NCI-H187 (cell line): ENCODE results near the gene SDC3.
"Not testable (repeated sequence)": the region's sequence is repeated elsewhere in the genome, so short reads cannot be mapped to it uniquely, and the experiment has no call there.

ENCODE experiments used
- DNase-seq, 2 experiments: peaks; one replicate each; lab custom pipeline; 2025; lab: John Stamatoyannopoulos, UW

Gene SDC3, protein sequence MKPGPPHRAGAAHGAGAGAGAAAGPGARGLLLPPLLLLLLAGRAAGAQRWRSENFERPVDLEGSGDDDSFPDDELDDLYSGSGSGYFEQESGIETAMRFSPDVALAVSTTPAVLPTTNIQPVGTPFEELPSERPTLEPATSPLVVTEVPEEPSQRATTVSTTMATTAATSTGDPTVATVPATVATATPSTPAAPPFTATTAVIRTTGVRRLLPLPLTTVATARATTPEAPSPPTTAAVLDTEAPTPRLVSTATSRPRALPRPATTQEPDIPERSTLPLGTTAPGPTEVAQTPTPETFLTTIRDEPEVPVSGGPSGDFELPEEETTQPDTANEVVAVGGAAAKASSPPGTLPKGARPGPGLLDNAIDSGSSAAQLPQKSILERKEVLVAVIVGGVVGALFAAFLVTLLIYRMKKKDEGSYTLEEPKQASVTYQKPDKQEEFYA

DNA sequence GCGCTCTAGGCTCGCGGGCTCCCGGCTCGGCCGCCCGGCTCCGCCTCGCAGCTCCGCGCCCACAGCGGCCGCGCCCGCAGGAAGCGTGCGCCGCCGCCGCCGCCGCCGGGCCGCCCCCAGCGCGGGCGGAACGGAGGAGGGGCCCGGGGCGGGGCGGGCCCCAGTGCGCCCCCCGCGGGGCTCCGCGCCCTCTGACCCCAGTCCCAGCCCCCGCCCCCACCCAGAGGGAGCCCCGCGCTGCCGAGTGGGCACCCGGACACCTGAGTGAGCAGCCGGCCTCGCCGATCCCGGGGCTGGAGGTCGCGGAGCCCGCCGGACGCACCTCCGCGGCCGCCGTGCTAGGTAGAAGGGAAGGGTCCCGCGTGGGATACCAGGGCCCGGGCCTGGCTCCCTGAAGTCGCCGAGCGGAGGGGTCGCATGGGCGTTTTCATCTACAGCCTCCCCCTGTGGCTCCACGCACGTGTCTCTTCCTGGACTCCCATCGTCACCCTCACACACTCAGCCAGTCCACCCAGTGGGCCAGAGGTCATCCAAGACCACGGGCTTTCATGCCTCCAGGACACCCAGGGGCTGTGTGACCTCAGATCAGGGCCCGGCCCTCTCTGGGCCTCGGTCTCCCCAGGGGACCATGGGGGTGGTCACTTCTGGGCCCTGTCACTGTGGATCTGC is at the start of gene SDC3:
TSS of gene SDC3 (minus strand) at position 63 of the 669 bp plus-strand sequence. CDS start 172 bp downstream, outside the sequence.
- DNase-seq: peak in 1 of 2 experiments; percentile 18

DNA sequence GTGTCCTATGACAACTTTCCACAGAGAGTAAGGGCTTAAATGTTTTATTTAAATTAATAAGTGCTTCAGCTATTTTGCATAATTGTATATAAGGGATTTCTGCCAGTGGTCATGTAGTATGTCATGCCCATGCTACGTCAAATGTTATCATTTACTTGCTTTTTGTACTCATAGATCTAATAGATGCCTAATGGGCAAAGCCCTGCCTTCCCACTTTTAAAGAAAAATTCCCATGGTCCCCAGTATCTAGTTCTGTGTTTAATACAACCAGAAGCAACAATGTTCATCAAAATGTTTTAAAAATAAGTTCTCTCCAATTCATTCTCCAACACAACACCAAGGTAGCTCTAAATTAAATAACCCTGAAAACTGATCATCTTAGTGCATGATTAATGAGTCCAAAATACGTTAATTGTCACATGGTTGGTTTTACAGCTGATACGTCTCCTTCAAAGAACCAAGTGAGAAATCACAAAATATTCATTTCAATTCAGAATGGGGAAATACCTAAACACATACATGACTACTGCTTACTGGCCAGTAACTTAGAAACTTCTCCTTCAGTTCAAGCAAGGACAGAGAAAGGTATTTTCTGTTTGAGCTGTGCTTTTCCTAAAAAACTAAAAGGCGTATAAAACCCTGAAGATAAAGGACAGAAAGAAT is 49.1 kb upstream of the SDC3 start:
- no peak for DNase-seq

DNA sequence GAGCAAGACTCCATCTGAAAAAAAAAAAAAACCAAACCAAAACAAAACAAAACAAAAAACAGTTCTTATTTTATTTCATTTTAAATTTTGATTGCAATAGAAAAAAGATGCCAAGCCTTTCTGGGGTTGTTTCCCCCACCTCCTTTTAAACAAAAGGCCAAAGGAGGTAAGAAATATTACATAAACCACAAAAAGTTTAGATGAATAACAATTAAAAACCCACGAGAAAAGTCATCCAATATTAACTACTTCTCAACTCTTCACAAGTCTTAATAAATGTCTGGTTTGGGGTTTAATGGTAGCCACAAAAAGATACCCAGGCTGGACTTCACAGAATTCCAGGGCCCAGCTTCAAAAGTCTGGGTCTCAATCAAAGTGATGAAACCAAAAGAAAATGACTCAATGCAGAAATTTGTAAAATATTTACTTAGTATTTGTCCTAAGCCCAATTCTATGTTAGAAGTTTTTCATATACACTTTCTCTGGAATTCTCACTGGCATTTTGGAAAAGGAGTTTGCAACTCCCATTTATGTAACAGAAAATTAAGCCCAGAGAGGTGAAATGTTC is 47.0 kb upstream of the SDC3 start:
- DNase-seq: no peak

DNA sequence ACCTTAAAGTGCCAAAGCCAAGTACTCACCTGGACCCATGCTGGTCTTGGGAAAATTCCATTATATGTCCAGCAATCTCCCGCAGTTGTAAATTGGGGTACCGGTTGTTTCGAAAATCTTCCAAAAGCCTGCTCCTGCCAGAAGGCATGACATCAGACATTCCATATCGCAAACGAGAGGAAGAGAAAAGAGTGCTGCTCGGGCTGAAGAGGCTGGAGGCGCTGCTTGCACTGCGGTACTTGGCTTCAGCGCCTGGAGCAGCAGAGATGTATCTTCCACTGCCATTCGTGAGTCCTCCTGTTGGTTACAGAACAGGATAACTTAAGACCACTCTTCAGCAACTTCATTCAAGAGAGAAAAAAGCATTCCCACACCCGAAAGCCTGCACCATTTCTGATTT is 45.1 kb upstream of the SDC3 start:
- DNase-seq: no peak

DNA sequence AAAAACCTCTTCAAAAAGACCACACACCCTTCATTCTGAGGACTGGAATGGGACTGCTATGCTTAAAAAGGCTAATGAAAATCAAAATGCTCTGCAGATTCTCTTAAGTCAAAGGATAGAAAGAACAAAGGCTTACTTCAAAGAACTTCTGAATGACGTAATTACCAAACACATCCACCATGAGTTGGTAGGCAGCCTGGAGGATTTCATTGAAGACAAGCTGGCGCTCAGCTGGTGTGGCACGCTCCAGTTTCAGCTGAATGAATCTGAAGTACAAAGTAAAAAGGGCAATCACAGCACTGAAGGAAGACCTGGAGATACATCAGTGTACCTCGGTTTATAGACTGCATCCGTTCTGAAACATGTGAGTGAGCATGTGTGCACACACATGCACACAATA is 43.5 kb upstream of the SDC3 start:
- DNase-seq: no peak

DNA sequence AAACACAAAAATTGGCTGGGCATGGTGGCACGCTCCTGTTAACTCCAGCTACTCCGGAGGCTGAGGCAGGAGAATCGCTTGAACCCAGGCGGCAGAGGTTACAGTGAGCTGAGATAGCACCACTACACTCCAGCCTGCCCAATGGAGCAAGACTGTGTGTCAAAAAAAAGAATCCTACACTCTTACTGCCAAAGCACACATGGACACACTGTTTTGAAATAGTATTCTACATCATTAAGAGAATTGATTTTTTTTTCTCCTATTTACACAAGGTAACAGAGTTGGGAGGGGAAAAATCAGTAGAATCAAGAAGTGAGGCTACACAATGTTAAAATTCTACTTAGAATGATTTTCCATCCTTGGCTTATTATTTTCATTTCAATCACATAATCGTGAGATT is 42.1 kb upstream of the SDC3 start:
- no peak for DNase-seq

DNA sequence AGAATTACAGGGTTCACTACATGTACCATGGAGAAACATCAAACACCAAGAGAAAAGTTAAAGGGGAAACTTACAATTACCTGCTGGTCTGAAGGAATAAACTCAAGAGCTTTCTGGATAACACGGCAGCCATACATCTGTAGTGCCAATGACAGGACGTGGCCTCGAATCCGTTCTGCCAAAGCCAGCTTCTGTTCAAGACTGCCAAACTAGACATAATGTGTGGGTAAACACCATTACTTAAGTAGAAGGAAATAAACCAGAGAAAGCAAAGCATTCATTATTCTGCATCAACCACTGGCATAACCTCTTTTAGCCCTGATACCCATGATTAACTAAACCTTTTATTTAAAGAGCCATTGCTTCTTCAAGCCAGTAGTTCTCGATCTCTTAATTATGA is 41.5 kb upstream of the SDC3 start:
- DNase-seq: no peak

DNA sequence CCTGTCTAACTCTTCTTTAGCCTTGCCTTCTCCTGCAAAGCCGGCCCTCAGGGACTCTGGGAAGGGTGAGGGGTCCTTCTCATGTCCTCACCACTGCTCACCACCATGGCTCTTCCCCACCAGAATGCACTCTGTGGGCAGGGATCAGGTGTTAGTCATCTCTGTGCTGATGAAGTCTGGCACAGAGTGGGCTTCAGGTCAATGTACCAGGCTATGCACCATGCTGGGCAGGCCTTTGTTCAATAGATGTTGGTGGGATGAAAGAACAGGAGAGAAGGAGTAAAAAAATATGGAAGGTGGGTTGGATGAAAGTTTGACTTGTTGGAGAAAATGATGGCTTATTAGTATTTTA is 40.9 kb upstream of the SDC3 start:
- not testable (repeated sequence) for DNase-seq

DNA sequence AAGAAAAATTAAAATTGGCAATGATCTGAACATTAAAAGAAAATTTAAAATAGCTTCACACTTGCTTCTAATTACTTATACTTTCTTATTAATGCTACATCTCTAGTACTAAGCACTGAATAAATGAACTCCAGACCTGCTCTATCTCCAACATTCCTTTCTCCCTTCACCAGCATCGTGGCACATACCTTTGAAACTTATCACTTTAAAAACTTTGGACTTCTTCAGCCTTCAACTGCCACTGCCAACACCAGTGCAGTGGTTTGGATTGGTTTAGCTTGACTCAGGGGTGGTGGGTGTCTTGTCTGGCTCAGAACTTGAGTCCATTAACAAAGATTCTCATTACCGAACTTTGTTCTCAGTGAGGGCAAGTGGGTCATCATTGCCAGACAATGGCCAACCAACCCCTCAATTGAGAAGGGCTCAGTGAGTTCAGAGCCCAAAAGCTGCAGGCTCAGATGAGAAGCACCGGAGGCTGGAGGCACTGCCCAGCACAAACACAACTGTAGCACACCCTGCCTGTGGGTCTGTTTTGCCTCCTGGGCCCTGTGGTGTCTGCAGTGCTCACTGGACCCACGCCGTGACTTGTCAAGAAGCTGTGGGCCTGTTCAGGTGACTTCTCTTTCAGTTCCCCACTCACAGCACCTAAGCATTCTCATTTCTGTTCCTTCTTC is 40.4 kb upstream of the SDC3 start:
- DNase-seq: not testable (repeated sequence)

DNA sequence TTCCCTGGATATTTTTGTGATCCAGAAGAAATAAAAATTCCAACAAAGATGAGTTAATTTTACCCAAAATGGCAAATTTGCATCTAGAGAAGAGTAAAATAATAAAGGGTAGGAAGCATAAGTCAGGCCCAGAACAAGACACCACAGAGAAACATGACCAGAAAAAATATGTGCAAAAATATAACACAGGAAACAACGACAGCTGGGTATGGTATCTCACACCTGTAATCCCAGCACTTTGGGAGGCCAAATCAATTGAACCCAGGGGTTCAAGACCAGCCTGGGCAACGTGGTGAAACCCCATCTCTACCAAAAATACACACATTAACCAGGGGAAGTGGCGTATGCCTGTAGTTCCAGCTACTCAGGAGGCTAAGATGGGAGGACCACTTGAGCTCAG is 39.7 kb upstream of the SDC3 start:
- DNase-seq: no peak

DNA sequence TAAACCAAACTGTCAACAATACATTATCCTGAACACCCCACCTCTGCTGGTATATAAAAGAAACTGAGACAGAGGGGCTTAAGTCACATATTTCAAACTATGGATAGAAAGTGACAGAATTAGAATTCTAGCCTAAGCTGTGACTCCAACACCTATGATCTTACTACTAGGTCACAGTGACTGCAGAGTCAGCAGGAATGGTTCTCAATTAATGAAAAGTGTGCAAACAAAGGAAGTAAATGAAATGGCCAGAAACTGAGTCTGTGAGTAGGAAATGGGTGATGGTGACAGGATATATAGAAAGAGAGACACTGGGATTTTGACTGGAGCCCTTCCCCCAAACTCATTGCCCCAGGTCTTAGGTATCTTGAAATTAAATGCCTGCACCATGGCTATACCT is 38.7 kb upstream of the SDC3 start:
- no peak for DNase-seq

DNA sequence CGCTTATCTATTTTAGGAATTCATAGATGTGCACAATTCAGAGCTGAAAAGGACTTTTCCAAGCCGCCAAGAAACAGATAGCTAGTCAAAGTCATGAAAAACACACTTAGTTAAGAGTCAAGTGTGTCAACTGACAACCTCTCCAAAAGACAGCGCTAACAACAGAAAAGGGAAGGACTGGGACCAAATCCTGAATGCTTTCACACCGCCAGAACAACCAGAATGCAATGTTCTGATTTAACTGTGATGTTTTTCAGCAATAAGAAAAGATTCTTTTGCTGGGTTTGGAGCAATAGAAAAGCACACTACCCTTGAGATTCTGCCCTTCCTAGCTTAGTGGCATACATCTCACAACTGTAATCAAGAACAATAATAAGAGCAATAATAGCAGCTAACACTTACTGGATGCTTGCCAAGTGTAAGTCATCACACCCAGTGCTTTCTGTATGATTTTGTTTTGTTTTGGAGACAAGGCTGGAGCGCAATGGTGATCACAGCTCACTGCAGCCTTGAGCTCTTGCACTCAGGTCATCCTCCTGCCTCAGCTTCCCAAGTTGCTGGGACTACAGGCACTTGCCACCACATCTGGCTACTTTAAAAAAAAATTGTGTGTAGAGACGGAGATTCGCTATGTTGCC is 33.9 kb upstream of the SDC3 start:
- no peak for DNase-seq

DNA sequence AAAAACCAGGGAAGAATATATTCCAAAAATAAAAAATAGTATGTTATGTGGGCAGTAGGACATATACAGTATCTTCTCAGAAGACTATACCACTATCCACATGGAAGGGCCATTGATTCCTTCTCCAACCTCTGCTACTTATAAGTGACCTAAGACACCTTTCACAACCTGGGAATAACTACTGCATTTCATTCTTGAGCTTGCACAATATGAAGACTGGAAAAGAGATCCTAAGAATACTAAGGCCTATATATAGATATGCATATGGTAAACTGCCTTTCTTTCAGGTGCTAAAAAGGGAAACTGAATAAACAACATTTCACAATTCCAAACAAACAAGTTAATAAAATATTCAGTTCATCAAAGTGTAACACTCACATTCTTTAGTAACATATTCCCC is 32.0 kb upstream of the SDC3 start:
- no peak for DNase-seq

DNA sequence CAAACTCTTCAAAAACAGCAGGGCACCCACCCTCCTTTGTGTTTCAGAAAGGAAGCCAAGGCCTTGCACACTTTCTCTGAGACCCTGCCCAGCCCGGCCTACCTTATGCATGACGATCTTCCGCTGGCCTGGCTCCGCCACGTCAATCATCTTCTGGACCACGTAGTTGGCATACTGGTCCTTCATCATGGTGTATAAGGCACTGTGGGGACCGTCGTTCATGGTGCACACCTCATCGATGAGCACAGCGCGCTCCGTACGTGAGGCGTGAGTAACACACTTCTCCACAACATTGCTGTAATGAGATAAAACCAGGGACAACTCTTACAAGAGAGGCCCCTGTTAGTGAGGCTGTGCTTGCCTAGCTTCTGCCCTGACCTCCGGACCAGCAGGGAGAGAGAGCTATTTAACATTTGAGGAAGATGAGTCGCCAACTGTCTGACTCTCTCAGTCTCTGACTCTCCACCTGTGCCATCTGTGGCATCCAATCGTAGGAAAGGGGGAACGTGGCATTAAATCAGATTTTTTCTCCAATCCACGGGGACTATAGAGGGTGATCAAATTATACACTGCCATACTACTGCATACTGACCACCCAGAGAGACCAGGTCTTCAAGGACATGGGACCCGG is 28.1 kb upstream of the SDC3 start:
- DNase-seq: no peak

DNA sequence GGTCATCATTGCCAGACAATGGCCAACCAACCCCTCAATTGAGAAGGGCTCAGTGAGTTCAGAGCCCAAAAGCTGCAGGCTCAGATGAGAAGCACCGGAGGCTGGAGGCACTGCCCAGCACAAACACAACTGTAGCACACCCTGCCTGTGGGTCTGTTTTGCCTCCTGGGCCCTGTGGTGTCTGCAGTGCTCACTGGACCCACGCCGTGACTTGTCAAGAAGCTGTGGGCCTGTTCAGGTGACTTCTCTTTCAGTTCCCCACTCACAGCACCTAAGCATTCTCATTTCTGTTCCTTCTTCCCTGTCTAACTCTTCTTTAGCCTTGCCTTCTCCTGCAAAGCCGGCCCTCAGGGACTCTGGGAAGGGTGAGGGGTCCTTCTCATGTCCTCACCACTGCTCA is 27.2 kb upstream of the SDC3 start:
- not testable (repeated sequence) for DNase-seq

DNA sequence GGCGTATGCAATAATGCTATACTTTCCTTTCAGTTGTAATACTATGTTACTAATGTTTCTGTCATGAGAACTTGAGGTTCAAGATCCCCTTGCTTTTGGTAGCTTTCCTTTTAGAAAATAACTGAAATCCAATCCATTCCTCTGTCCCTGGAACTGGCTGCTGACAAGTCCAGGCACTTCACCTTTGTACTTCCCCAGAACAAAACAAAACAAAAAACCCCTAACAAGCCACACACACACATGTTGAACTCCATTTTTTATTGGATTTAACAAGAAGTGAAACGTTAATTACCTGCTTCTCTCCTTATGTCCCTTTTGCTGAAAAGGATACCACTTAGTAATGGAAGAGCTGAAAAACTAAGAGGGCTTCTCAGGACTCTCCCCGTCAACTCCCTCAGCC is 26.1 kb upstream of the SDC3 start:
- DNase-seq: no peak

DNA sequence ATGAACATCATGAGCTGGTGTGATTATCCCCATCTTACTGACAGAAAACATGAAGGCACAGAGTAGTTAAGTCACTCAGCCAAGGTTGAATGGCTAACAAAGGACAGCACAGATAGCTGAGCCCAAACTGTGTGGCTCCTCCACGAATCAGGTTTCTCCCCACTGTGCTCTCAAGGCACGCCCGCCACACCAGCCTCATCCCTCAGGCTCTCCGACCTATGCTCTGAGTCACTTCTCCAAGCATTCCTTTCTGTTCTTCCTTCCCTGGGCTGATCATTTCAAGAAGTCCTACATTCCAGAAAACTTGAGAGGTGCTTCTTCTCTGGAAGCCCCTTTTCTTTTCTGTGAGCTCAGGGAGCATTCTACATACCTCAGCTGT is 25.3 kb upstream of the SDC3 start:
- no peak for DNase-seq

DNA sequence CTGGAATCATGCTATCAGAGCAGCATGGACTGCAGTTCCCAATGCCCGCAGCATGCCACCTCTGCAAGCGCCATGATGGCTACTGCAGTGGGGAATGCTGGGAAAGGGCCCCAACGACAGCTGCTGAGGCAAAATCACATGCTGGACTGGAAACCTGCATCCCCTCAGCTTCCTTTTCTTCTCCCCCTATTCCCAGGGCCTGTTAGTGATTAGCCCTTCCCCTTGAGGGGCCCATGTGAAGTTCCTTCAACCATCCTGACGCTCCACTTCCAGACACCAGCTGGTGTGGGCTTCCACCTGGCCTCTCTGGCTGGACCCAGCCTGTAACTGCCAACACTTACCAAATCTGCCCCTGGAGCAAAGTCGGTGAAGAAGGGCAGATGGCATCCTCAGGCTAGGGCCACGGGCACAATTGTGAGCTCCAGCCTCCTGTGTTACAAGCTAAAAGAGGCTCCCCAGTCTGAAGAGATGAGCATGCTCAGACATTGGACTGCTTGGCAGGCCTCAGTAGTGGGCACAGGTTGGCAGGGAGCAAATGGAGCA is 22.1 kb upstream of the SDC3 start:
- no peak for DNase-seq

DNA sequence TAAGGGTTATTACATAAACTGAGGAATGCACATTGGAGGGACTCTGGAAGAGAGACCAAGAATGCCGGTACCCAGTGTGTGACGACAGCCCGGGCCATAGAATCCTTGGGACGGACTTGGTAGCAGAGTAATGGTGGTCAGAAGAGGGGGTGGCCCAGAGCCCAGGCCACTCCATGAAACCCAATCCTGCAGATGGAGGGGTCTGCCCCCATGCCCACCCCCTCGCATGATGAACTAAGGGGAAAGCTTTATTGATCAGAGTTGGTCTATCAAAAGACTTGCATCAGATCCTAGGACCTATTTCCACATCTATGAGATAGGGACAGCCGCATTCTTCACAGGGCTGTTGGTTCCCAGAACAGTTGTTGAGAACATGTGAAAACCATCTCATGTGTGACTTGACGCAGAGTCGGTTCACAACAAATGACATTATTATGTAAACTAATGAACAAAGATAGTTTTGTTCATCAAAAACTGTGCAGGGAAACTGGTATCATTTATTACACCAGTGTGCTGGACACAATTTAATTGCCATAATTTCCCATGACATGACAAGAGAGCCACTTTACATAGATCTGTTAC is 21.5 kb upstream of the SDC3 start:
- no peak for DNase-seq

DNA sequence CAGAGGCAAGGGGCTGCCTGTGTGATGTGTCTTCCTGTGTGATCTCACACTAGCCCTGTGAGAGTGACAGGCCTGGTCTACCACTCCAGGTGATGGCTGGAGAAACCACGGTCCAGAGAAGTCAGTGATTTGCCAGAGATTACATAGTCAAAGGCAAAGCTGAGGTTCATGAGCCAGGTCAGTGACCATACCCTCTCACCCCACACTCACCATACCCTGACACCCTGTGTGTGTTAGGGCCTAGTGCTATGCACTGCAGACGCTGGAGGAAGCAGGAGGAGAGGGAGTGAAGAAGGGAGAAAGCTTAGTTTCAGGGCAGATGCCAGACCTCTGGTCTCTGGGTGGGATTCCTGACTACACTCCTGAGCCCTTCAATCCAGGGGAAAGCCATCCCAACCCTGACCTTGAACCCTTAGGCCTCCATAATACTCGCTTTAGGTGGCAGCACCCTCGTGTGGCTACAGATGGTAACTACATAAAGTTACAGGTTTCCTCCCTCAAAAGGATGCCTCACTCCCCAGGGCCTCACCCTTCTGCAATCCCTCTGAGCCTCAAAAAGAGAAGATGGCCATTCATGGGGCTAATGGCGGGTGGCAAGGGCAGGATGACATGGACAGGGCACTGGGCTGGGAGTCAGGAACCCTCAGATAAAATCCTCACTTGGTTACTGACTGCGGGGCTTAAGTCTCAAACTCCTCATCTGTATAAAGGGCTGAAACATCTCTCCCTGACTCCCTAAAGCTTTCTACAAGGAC is 20.8 kb upstream of the SDC3 start:
- peak in 1 of 2 experiments; percentile 7 for DNase-seq
